Left kidney (tissue), 2 donors: ENCODE results near the gene ABAT. TPM values are rescaled to one million over a fixed set of nuclear protein-coding genes. Genes with fewer than 3 reads are reported as not detected.
"Not testable (repeated sequence)": the region's sequence is repeated elsewhere in the genome, so short reads cannot be mapped to it uniquely, and the experiment has no call there.

Source experiments
- DNase-seq: peaks from one replicate; pipeline ENCODE4 v3.0.0-alpha.2; 2013
- polyA plus RNA-seq: library from polyadenylated mRNA; unstranded; fragments of 120-200 nt; gene quantifications from one replicate; pipeline ENCODE4 v1.2.1, GENCODE V29; 2013; ENCODE audit not compliant: insufficient read length

ABAT gene
- polyA plus RNA-seq, 1 donor = 73.5 TPM

GRCh38 chr16:8678068-8678927 lies 3.9 kb downstream of the ABAT start:
- no peak for DNase-seq

DNA sequence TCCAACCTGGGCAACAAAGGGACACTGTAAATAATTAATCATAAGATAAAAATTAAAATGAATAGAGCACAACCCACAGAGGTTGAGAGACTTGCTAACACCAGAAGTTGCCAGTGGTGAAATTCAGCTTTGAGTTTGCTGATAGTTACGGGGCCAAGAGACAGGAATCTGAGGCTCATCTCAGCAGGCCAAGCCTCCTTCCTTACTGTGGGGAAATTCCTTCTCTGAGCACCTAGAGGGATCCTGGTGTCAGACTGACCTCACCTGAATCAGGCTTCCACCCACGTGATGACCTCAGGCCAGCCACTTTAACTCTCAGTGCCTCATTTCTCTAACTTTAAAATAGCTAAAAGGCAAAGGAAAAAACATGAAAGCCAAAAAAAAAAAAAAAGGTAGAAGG lies 4.7 kb downstream of the ABAT start:
- DNase-seq = no peak

- DNase-seq = no peak
Observed at GRCh38 chr16:8682551-8683259, 8.3 kb downstream of the ABAT start.

- DNase-seq = no peak
Observed at GRCh38 chr16:8683640-8684039, 9.2 kb downstream of the ABAT start.

- no peak for DNase-seq
Observed at GRCh38 chr16:8685617-8686016, 11.2 kb downstream of the ABAT start.

- no peak for DNase-seq
Observed at GRCh38 chr16:8686031-8686621, 11.7 kb downstream of the ABAT start.

DNA sequence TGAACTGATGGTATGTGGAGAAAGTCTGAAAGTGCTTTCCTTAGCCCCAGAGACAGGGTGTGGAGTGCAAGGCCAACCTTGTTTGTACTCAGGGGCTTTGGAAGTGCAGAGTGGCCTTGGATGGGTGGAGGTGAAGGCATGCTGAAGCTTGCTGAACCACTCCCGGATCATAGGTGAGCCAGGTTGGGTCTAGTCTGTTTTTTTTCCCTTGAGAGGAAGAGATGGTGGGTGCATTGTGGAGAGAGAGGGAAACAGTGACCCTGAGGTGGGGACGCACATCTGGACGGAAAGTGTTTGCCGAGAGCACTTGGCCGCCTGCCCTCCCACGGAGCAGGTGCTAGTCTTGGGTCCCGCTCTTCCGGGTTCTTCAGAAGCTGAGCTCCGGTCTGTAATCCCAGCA lies 12.5 kb downstream of the ABAT start:
- DNase-seq = no peak

- DNase-seq = no peak
Observed at GRCh38 chr16:8689686-8690085, 15.3 kb downstream of the ABAT start.

DNA sequence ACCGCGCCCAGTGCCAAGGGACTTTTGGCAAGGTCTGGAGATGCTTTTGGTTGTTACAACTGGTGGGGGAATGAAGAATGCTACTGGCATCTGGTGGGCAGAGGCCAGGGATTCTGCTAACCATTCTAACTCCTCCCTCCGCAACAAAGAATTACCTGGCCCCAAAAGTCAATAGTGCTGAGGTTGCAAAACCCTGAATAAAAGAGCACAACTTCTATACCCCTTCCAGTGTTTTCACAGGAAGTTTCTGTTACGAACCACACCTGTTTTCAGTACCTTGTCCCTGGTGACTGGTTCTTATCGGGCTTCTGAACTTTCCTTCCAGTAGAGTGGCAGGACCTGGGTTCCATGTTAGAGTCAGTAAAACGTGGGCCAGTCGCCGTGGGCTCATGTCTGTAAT lies 17.3 kb downstream of the ABAT start:
- DNase-seq = no peak

DNA sequence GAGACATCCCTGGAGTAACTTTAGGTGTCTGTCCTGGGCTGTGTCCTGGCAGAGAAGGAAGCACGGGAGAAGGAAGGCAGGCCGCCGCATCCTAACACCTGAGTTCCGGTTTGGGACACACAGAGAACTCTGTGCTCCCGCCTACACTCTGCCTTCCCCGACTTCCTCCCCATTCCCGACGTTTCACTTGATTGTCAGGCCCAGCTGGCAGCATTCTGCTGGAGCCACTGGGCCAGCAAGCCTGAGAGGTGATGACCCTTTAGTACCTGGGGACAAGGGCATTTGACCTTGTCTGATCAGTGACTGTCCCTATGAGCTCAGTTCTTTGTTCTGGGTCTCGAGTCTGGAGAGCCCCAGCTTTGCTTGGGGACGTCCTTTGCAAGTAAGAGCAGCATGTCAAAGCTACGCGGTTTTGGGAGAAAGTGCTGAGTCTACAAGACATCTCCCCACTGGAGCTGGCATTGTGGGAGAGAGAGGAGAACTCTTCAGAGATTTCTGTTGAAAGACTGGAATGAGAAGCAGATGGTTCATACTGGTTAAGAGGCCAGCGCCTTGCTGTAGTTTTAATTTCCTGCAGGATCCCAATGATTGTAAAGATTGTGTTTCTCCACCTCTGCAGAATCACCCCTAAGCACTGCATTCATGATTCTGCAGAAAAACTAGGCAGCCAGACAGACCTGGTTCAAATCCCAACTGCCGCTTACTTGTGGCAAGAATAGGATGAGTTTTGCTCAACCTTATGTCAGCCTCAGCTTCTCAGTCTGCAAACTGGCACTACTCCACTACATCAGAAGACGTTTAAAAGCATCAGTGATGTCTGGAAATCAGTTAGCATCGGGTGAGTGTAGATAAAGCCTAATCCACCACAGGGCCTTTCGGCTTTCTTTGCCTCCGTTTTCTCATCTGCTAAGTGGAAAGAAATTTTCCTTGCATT lies 20.6 kb downstream of the ABAT start:
- DNase-seq = no peak

- no peak for DNase-seq
Observed at GRCh38 chr16:8696880-8697279, 22.5 kb downstream of the ABAT start.

GRCh38 chr16:8697965-8698364 lies 23.5 kb downstream of the ABAT start:
- DNase-seq = no peak

GRCh38 chr16:8703693-8704092 lies 29.3 kb downstream of the ABAT start:
- DNase-seq = no peak

GRCh38 chr16:8704098-8704497 lies 29.7 kb downstream of the ABAT start:
- DNase-seq = no peak

- not testable (repeated sequence) for DNase-seq
Observed at GRCh38 chr16:8705100-8705822, 30.8 kb downstream of the ABAT start.

- no peak for DNase-seq
Observed at GRCh38 chr16:8708536-8708935, 34.1 kb downstream of the ABAT start.

- peak; percentile 71 for DNase-seq
Observed at GRCh38 chr16:8712589-8713361, 38.4 kb downstream of the ABAT start.

GRCh38 chr16:8713635-8714172 lies 39.3 kb downstream of the ABAT start:
- DNase-seq = no peak

DNA sequence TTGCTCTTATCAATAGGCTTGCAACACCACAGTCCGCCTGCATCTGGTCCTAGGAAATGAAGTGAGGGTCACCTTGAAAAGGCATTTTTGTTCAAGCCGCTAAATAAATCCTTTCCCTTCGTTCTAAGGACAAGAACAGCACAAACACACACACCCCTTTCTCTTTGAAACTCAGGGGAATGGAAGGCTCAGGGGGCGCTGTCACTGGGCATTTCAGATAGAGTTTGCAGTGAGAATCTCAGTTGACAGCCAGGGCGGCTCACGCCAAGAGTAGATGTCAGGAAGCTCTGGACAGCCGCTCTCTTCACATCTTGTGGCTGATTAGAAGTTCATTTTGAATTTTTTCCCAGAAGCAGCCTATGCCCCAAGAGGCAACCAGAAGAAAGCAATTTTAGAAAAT lies 39.8 kb downstream of the ABAT start:
- no peak for DNase-seq

GRCh38 chr16:8714807-8715206 lies 40.4 kb downstream of the ABAT start:
- no peak for DNase-seq
